Chondrocyte (in vitro differentiated cells): ENCODE measurements around the gene APOL6. TPM values are rescaled to one million over a fixed set of nuclear protein-coding genes. Genes with fewer than 3 reads are reported as not detected.

Experiments used
- DNase-seq: peaks from one replicate; pipeline ENCODE4 v3.0.0; 2021; ENCODE audit warnings: mixed read lengths, low spot score
- H3K27ac Mint-ChIP-seq: one replicate; pipeline ENCODE4 v1.8.0; 2021; ENCODE audit warnings: mild to moderate bottlenecking, moderate library complexity, mixed read lengths; ENCODE audit not compliant: unreplicated experiment
- H3K27me3 Mint-ChIP-seq: 2 replicates; pipeline ENCODE4 v1.8.0; 2021; ENCODE audit warnings: low read depth, mixed read lengths
- H3K36me3 Mint-ChIP-seq: 2 replicates; pipeline ENCODE4 v1.8.0; 2021; ENCODE audit warnings: low read depth, mixed read lengths
- H3K4me1 Mint-ChIP-seq: 2 replicates; pipeline ENCODE4 v1.8.0; 2021; ENCODE audit warnings: low read depth, mild to moderate bottlenecking, mixed read lengths
- H3K4me3 Mint-ChIP-seq: one replicate; pipeline ENCODE4 v1.8.0; 2021; ENCODE audit warnings: mild to moderate bottlenecking, moderate library complexity, mixed read lengths; ENCODE audit not compliant: unreplicated experiment
- H3K9me3 Mint-ChIP-seq: 2 replicates; pipeline ENCODE4 v1.8.0; 2021; ENCODE audit warnings: low read depth, mixed read lengths
- total RNA-seq: library from RNA; stranded (reverse); gene quantifications from 3 replicates; pipeline ENCODE4 v1.2.1, GENCODE V29; 2021
- TF ChIP-seq, protein P1 (sequence below): fragments of 200-600 bp; sonication (generic); IDR thresholded peaks from 2 replicates; pipeline ENCODE4 v1.5.0; 2021; ENCODE audit warnings: antibody characterized with exemption, mild to moderate bottlenecking, moderate library complexity

Gene APOL6
- total RNA-seq, 1 donor from 2014 or later = 4.6 TPM

- no peaks in the 10 kb centered on the region for H3K9me3 Mint-ChIP-seq
- TF ChIP-seq, protein P1, sequence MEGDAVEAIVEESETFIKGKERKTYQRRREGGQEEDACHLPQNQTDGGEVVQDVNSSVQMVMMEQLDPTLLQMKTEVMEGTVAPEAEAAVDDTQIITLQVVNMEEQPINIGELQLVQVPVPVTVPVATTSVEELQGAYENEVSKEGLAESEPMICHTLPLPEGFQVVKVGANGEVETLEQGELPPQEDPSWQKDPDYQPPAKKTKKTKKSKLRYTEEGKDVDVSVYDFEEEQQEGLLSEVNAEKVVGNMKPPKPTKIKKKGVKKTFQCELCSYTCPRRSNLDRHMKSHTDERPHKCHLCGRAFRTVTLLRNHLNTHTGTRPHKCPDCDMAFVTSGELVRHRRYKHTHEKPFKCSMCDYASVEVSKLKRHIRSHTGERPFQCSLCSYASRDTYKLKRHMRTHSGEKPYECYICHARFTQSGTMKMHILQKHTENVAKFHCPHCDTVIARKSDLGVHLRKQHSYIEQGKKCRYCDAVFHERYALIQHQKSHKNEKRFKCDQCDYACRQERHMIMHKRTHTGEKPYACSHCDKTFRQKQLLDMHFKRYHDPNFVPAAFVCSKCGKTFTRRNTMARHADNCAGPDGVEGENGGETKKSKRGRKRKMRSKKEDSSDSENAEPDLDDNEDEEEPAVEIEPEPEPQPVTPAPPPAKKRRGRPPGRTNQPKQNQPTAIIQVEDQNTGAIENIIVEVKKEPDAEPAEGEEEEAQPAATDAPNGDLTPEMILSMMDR = peak; percentile 83
These were observed 20.8 kb upstream of the APOL6 start for GRCh38 chr22:35627267-35628041.

GRCh38 chr22:35628732-35629131 lies 19.5 kb upstream of the APOL6 start:
- TF ChIP-seq, protein P1 = no peak
- H3K4me3 Mint-ChIP-seq = no peak overlapping the region
- no peak for DNase-seq

More at GRCh38 chr22:35627267-35628041, 20.8 kb upstream of the APOL6 start:
- Mint-ChIP-seq H3K36me3 (no peaks in the 10 kb centered on the region), H3K4me1 (peaks cover 45% of the 10 kb centered on the region), H3K4me3 (peak overlapping the region; percentile 84), H3K27ac (peak overlapping the region; percentile 96), H3K27me3 (no peaks in the 10 kb centered on the region)
- DNase-seq = peak; percentile 77

GRCh38 chr22:35629406-35630216 lies 18.6 kb upstream of the APOL6 start:
- Mint-ChIP-seq H3K4me1 (peaks cover 36% of the 10 kb centered on the region), H3K27me3 (no peaks in the 10 kb centered on the region), H3K27ac (peak overlapping the region; percentile 95), H3K4me3 (peak overlapping the region; percentile 36), H3K36me3 (no peaks in the 10 kb centered on the region), H3K9me3 (no peaks in the 10 kb centered on the region)
- TF ChIP-seq, protein P1 = no peak
- peak; percentile 82 for DNase-seq

More at GRCh38 chr22:35628732-35629131, 19.5 kb upstream of the APOL6 start:
- H3K27ac Mint-ChIP-seq = peak overlapping the region; percentile 95
- H3K4me1 Mint-ChIP-seq = peaks cover 36% of the 10 kb centered on the region
- H3K27me3 Mint-ChIP-seq = no peaks in the 10 kb centered on the region
- H3K36me3 Mint-ChIP-seq = no peaks in the 10 kb centered on the region
- H3K9me3 Mint-ChIP-seq = no peaks in the 10 kb centered on the region

DNA sequence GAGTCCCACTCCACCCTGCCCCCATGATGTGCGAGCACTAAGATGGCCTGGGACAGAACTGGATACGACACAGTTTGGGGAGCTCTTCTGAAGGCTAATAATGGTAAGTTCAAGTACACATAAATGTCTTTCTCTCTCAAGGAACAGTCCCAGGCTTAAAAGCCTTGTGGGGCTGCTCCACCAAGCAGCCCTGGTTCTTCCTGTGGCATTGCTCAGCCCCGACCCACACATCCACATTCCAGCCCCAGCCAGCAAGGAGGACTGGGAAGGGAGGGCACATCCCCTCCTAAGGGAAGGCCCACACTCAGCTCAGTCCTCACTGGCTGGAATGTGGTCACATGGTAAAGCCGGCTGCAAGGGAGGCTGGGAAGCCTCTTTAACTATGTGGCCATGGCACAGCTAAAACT lies 17.9 kb upstream of the APOL6 start:
- TF ChIP-seq, protein P1 = no peak
- DNase-seq = peak; percentile 40
- Mint-ChIP-seq H3K4me1 (peaks cover 36% of the 10 kb centered on the region), H3K36me3 (no peaks in the 10 kb centered on the region), H3K27me3 (no peaks in the 10 kb centered on the region), H3K4me3 (no peak overlapping the region), H3K27ac (peak overlapping the region; percentile 80), H3K9me3 (no peaks in the 10 kb centered on the region)

GRCh38 chr22:35630891-35631290 lies 17.4 kb upstream of the APOL6 start:
- H3K4me3 Mint-ChIP-seq = no peak overlapping the region
- TF ChIP-seq, protein P1 = no peak
- H3K27me3 Mint-ChIP-seq = no peaks in the 10 kb centered on the region
- DNase-seq = peak; percentile 70
- H3K9me3 Mint-ChIP-seq = no peaks in the 10 kb centered on the region
- H3K27ac Mint-ChIP-seq = no peak overlapping the region
- H3K4me1 Mint-ChIP-seq = peaks cover 35% of the 10 kb centered on the region
- H3K36me3 Mint-ChIP-seq = no peaks in the 10 kb centered on the region
